ENCODE measurements around the gene CRACR2A. TPM values are rescaled to one million over a fixed set of nuclear protein-coding genes. Genes with fewer than 3 reads are reported as not detected.

The CRACR2A gene
- total and polyA plus RNA-seq, 3 donors from 2014 or later: 3.1 to 5.0 (median 4.0) TPM

- TF ChIP-seq CTCF (IDR thresholded peaks at IDR 0.05) (no peak), POLR2A (IDR thresholded peaks at IDR 0.05) (no peak)
- no peaks in the 10 kb centered on the region for H3K36me3 ChIP-seq (ENCODE audit: low read depth, missing control alignments)
- H3K4me3 ChIP-seq: no peak overlapping the region
- H3K4me1 ChIP-seq: no peaks in the 10 kb centered on the region
- DNase-seq: no peak
- H3K27me3 ChIP-seq: no peaks in the 10 kb centered on the region
- 94 to 96% methylated on average over 11 to 16 of the region's 16 CpGs for WGBS, 2 donors
- no peak overlapping the region for H3K27ac ChIP-seq
- intact Hi-C loops (cut with DNase I; ENCODE audit: low total_unique reads): no loop called here
- H3K9me3 ChIP-seq: no peaks in the 10 kb centered on the region
Measured at GRCh38 chr12:3627336-3627735, 125.6 kb downstream of the CRACR2A start.

- H3K27me3 ChIP-seq: no peaks in the 10 kb centered on the region
- H3K36me3 ChIP-seq (ENCODE audit: low read depth, missing control alignments): no peaks in the 10 kb centered on the region
- H3K27ac ChIP-seq: no peak overlapping the region
- no peak for DNase-seq
- intact Hi-C loops (cut with DNase I; ENCODE audit: low total_unique reads): no loop called here
- no peaks in the 10 kb centered on the region for H3K9me3 ChIP-seq
- no peak for TF ChIP-seq POLR2A (IDR thresholded peaks at IDR 0.05)
- TF ChIP-seq CTCF (IDR thresholded peaks at IDR 0.05): no peak
- 89 to 91% methylated on average over 4 of the region's 4 CpGs for WGBS, 2 donors
- H3K4me3 ChIP-seq: no peak overlapping the region
- H3K4me1 ChIP-seq: no peaks in the 10 kb centered on the region
Measured at GRCh38 chr12:3624273-3624672, 128.6 kb downstream of the CRACR2A start.

- intact Hi-C loops (cut with DNase I; ENCODE audit: low total_unique reads): no loop called here
- no peak for DNase-seq
- TF ChIP-seq POLR2A (IDR thresholded peaks at IDR 0.05): no peak
- no peak for TF ChIP-seq CTCF (IDR thresholded peaks at IDR 0.05)
- no peaks in the 10 kb centered on the region for H3K36me3 ChIP-seq (ENCODE audit: low read depth, missing control alignments)
- no peak overlapping the region for H3K4me3 ChIP-seq
- WGBS, 2 donors: 85 to 86% methylated on average over 18 of the region's 18 CpGs
- H3K27me3 ChIP-seq: no peaks in the 10 kb centered on the region
- no peaks in the 10 kb centered on the region for H3K4me1 ChIP-seq
- no peak overlapping the region for H3K27ac ChIP-seq
- no peaks in the 10 kb centered on the region for H3K9me3 ChIP-seq
Measured at GRCh38 chr12:3622822-3623690, 129.9 kb downstream of the CRACR2A start.

GRCh38 chr12:3622021-3622821 is 130.7 kb downstream of the CRACR2A start:
- no peak overlapping the region for H3K27ac ChIP-seq

More at GRCh38 chr12:3622021-3622821, 130.7 kb downstream of the CRACR2A start:
- Histone ChIP-seq H3K9me3 (no peaks in the 10 kb centered on the region), H3K27me3 (no peaks in the 10 kb centered on the region), H3K4me1 (no peaks in the 10 kb centered on the region), H3K36me3 (ENCODE audit: low read depth, missing control alignments) (no peaks in the 10 kb centered on the region), H3K4me3 (no peak overlapping the region)
- TF ChIP-seq CTCF (IDR thresholded peaks at IDR 0.05) (no peak), POLR2A (IDR thresholded peaks at IDR 0.05) (no peak)
- intact Hi-C loops (cut with DNase I; ENCODE audit: low total_unique reads): no loop called here
- DNase-seq: no peak
- 83 to 97% methylated on average over 2 of the region's 2 CpGs for WGBS, 2 donors
